Lower leg skin (tissue), 3 donors: ENCODE data around the gene NRG3.

ENCODE experiments used
- CTCF ChIP-seq, 3 donors: fragments of 450-650 bp; IDR thresholded peaks; one replicate each; pipeline ENCODE4 v1.5.1; 2016; ENCODE audit warnings: antibody characterized with exemption in 3 of 3, mild to moderate bottlenecking in 3 of 3, moderate library complexity in 2 of 3
- POLR2A ChIP-seq, 2 donors: fragments of 450-650 bp; IDR thresholded peaks; one replicate each; pipeline ENCODE4 v1.6.1; 2016 to 2017; ENCODE audit warnings: antibody characterized with exemption in 2 of 2, mild to moderate bottlenecking in 1 of 2, moderate library complexity in 1 of 2

GRCh38 chr10:81894616-81895015 is 19.6 kb downstream of the NRG3 start:
- TF ChIP-seq CTCF (IDR thresholded peaks at IDR 0.05) (no peak), POLR2A (IDR thresholded peaks at IDR 0.05) (no peak)
